ENCODE data around the gene DUSP3.
A peak's percentile ranks its signal among the peaks of the same experiment; 100 is the strongest.
"Not testable (repeated sequence)": the region's sequence is repeated elsewhere in the genome, so short reads cannot be mapped to it uniquely, and the experiment has no call there.

DUSP3 gene

DNA sequence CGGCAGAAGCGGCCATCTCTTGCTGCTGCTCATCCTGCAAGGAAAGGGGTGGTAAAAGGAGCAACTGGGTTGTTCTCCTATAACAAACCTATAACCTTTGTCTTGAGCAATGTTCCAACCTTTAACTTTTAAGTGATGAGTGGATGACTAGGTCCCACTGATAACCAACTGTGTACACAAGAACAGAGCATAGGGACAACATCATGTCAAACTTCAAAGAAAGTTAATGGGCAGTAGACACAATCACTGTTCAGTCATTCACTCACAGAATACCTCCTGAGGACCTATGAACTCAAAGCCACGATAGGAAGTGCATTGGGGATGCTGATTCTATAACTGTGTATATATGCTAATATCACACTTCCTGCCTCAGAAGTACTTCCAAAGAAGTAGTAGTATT is 23.1 kb upstream of the DUSP3 start:
- no peak overlapping the region for H3K27ac ChIP-seq
- no peak for TF ChIP-seq ZFX (IDR thresholded peaks at IDR 0.05; ENCODE audit: borderline replicate concordance)
- TF ChIP-seq, protein P1, sequence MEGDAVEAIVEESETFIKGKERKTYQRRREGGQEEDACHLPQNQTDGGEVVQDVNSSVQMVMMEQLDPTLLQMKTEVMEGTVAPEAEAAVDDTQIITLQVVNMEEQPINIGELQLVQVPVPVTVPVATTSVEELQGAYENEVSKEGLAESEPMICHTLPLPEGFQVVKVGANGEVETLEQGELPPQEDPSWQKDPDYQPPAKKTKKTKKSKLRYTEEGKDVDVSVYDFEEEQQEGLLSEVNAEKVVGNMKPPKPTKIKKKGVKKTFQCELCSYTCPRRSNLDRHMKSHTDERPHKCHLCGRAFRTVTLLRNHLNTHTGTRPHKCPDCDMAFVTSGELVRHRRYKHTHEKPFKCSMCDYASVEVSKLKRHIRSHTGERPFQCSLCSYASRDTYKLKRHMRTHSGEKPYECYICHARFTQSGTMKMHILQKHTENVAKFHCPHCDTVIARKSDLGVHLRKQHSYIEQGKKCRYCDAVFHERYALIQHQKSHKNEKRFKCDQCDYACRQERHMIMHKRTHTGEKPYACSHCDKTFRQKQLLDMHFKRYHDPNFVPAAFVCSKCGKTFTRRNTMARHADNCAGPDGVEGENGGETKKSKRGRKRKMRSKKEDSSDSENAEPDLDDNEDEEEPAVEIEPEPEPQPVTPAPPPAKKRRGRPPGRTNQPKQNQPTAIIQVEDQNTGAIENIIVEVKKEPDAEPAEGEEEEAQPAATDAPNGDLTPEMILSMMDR (IDR thresholded peaks at IDR 0.05): no peak

DNA sequence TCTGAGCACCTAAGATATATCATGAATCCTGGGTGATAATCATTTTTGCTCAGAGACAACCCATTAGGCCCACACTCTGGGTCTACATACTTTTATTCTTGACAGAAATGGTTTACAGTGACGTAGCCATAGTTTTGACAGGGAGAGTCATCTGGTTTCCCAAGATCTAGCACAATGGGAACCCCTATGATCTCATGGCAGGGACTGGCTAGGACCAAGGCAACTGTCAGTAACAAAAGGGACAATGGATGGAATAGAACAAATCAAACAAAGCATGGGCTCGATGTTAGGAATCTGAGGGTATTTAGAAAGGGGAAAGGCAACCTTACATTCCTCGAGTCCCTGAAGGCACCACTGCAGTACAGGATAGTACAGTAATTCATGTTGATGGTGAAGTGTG is 22.0 kb upstream of the DUSP3 start:
- TF ChIP-seq, protein P1 (IDR thresholded peaks at IDR 0.05): no peak
- no peak for TF ChIP-seq ZFX (IDR thresholded peaks at IDR 0.05; ENCODE audit: borderline replicate concordance)
- no peak overlapping the region for H3K27ac ChIP-seq

DNA sequence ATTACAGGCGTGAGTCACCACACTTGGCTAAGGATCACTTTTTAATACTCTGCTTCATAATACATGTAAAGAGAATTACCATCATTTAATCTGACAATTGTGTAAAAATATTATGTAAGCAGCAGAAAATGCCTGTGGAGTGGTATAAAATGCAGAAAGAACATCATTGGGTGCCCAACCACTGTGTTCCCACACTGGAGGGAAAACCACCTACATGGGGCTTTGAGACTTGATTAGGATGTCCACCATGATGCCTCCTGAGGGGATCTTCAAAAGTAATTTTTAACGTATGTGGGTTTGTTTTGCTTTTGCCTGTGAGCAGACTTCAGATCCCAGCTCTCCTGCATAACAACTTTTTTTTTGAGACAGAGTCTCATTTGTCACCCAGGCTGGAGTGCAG is 20.3 kb upstream of the DUSP3 start:
- no peak for TF ChIP-seq ZFX (IDR thresholded peaks at IDR 0.05; ENCODE audit: borderline replicate concordance)
- TF ChIP-seq, protein P1 (IDR thresholded peaks at IDR 0.05): no peak
- no peak overlapping the region for H3K27ac ChIP-seq

DNA sequence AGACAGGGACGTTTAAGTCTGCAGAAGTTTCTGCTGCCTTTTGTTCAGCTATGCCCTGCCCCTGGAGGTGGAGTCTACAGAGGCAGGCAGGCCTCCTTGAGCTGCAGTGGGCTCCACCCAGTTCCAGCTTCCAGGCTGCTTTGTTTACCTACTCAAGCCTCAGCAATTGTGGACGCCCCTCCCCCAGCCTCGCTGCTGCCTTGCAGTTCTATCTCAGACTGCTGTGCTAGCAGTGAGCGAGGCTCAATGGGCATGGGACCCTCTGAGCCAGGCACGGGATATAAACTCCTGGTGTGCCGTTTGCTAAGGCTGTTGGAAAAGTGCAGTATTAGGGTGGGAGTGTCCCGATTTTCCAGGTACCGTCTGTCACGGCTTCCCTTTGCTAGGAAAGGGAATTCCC is 19.2 kb upstream of the DUSP3 start:
- H3K27ac ChIP-seq: not testable (repeated sequence)

DNA sequence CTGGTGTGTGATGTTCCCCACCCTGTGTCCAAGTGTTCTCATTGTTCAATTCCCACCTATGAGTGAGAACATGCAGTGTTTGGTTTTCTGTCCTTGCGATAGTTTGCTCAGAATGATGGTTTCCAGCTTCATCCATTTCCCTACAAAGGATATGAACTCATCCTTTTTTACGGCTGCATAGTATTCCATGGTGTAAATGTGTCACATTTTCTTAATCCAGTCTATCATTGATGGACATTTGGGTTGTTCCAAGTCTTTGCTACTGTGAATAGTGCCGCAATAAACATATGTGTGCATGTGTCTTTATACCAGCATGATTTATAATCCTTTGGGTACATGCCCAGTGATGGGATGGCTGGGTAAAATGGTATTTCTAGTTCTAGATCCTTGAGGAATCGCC is 13.9 kb upstream of the DUSP3 start:
- not testable (repeated sequence) for H3K27ac ChIP-seq

DNA sequence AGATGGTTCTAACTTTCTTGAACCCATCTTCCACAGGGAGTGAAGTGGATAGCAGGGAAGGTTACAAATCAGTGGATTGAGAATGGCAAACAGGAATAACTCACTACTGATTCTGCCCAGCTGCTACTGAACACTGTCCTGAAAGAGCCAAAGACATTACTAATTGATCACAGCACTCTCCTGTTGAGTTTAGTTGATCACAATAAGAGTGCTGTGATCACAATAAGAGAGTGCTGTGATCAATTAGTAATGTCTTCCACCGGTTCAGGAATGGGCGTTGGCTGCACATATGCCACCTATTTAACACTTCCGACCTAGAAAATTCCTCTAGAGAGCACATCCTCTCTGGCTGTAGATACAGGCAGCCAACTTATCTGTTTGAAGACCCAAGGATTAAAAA is 12.8 kb upstream of the DUSP3 start:
- H3K27ac ChIP-seq: peak overlapping the region; percentile 7
- TF ChIP-seq, protein P1 (IDR thresholded peaks at IDR 0.05): no peak
- no peak for TF ChIP-seq ZFX (IDR thresholded peaks at IDR 0.05; ENCODE audit: borderline replicate concordance)

DNA sequence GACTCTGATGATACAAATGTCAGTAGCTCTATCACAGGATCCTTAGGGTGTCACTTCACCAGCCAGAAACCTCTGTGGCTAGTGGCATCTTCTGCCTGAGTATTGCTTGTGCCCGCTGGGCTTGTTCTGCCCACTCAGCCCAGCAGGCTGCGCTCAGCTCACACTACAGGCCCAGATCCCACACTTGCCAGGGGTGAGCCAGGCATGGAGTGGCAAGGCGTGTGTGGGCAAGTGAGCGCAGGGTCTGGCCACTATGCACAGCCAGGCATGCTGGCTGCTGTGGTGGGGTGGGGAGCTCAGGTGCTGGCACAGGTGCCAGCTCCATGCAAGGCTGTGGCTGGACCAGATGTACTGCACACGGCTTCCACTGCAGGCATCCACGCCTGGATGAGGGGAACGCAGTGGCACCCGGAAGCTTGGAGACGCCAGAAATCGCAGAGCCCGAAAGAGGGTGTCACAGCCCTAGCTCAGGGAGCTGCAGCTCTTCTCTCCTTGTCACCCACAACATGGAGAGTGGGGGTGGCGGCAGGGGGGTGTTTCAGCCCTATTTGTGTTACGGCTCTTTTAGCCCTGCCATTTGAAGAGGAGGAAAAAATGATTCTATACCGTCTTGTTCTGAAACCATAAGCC is 11.6 kb upstream of the DUSP3 start:
- no peak for TF ChIP-seq ZFX (IDR thresholded peaks at IDR 0.05; ENCODE audit: borderline replicate concordance)
- TF ChIP-seq, protein P1 (IDR thresholded peaks at IDR 0.05): 0 out of 2 replicates have a peak, but pooled peaks have one; percentile 12

DNA sequence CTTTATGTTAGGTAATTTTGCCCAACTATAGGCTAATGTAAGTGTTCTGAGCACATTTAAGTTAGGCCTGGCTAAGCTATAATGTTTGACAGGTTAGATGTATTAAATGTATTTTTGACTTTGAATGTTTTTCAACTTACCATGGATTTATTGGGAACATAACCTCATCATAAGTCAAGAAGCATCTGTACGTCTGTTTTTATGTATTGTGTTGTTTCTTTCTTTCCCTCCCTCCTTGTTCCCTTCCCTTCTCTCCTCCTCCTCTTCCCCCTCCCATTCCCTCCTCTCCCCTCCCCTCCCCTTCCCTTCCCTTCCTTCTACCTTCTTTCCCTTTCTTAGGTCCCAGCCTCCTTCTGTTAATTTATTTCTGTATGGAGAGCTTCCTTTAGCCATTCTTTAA is 10.7 kb upstream of the DUSP3 start:
- TF ChIP-seq, protein P1 (IDR thresholded peaks at IDR 0.05): no peak
- TF ChIP-seq ZFX (IDR thresholded peaks at IDR 0.05; ENCODE audit: borderline replicate concordance): no peak
- H3K27ac ChIP-seq: no peak overlapping the region

More for the DNA sequence above, 11.6 kb upstream of the DUSP3 start:
- H3K27ac ChIP-seq: no peak overlapping the region

Data from 22Rv1 (cell line).